ENCODE data around the gene BARX2. TPM values are rescaled to one million over a fixed set of nuclear protein-coding genes. Genes with fewer than 3 reads are reported as not detected.
"Not testable (repeated sequence)": the region's sequence is repeated elsewhere in the genome, so short reads cannot be mapped to it uniquely, and the experiment has no call there.

The BARX2 gene
- total RNA-seq, result under 1 TPM in 1 of 2 experiments, not detected in 1; 0.23 TPM

DNA sequence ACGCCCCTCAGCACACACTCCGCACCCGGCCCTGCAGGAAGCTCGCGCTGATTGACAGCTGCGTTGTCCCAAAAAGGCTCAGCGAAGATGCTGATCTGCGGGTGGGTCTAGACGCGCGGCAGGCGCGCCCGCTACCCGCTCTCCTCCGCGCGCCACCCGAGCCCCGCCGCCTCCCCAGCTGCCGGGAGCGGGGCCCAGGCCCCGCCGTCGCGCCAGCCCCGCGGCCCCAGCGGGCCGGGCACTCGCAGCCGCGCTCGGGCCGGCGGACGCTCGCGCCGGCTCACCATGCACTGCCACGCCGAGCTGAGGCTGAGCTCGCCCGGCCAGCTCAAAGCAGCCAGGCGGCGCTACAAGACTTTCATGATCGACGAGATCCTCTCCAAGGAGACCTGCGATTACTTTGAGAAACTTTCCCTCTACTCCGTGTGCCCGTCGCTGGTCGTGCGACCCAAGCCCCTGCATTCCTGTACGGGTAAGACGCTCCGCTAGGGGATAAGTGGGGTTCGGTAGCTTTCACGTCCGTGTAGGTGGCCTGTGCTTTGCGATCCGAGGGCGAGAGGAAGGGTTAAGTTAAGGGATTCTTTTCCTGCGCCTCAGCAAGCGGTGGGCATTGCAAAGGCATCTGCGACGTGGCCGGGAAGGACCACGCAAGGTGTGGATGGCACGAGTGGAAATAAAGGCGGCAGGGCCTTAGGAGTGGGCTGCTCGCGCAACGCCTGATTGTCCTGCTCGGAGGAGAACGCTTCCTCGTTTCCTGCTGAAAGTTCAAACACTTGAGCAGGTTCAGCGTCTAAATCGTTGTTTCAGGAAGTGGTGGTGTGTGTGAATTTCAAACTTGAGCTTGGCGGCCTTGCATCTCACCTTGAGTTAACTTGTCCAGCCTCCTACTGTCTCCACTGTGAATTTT, at the start of gene BARX2:
Gene BARX2, plus strand, starts transcription at position 98 of the 907 bp plus-strand sequence. Its CDS starts 188 bp downstream, at position 286.
- Mint-ChIP-seq H3K27me3 (peaks cover 80% of the 10 kb centered on the region), H3K9me3 (ENCODE audit: low read depth) (no peaks in the 10 kb centered on the region), H3K4me3 (peak within 1 kb of the TSS; percentile 18), H3K27ac (peak within 1 kb of the TSS; percentile 56), H3K4me1 (peaks cover 12% of the 10 kb centered on the region), H3K36me3 (no peaks in the 10 kb centered on the region)
- no peak for DNase-seq
- peak; percentile 49 for ATAC-seq
- CTCF ChIA-PET, result interaction anchor here (0.9 to 2.7 kb wide), 5 partner anchors 11 to 376 kb away, joined by 3 to 7 read pairs (median 4); no protein-coding TSS in a partner anchor

DNA sequence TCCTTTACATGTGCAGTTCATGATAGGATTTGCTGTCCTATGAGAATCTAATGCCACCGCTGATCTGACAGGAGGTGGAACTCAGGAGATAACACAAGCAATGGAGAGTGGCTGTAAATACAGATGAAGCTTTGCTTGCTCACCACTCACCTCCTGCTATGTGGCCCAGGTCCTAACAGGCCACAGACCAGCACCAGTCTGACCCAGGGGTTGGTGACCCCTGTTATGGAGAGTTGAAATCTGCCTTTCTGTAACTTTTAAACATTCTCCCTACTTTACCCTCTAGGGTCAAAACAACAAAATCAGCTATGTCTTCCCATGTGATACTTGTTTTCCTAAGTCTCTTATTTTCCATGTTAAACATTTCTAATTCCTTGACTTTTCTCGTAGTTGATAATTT, 48.7 kb upstream of the BARX2 start:
- Mint-ChIP-seq H3K4me3 (no peak overlapping the region), H3K4me1 (peaks cover 3% of the 10 kb centered on the region), H3K27me3 (peaks cover 2% of the 10 kb centered on the region), H3K36me3 (no peaks in the 10 kb centered on the region), H3K27ac (no peak overlapping the region), H3K9me3 (ENCODE audit: low read depth) (no peaks in the 10 kb centered on the region)
- DNase-seq (no peak), ATAC-seq (no peak)
- CTCF ChIA-PET, result no interaction called here

DNA sequence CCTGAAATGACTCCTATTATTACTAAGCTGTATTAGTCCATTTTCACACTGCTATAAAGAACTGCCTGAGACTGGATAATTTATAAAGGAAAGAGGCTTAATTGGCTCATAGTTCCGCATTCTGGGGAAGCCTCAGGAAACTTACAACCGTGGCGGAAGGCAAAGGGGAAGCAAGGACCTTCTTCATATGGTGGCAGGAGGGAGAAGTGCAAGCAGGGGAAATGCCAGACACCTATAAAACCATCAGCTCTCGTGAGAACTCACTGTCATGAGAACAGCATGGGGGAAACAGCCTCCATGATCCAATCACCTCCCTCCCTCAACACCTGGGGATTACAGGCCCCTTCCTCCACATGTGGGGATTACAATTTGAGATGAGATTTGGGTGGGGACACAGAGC, 47.9 kb upstream of the BARX2 start:
- not testable (repeated sequence) for H3K27me3 Mint-ChIP-seq; H3K4me1 Mint-ChIP-seq; H3K27ac Mint-ChIP-seq; H3K36me3 Mint-ChIP-seq; DNase-seq; H3K4me3 Mint-ChIP-seq; ATAC-seq; H3K9me3 Mint-ChIP-seq (ENCODE audit: low read depth)
- CTCF ChIA-PET, result interaction anchor here (2.4 kb wide), 1 partner anchor 443 kb away, joined by 9 read pairs; no protein-coding TSS in a partner anchor

- Mint-ChIP-seq H3K27ac (no peak overlapping the region), H3K36me3 (no peaks in the 10 kb centered on the region), H3K9me3 (ENCODE audit: low read depth) (no peaks in the 10 kb centered on the region), H3K4me1 (peaks cover 4% of the 10 kb centered on the region), H3K27me3 (no peaks in the 10 kb centered on the region), H3K4me3 (no peak overlapping the region)
- CTCF ChIA-PET, result interaction anchor here (1.8 to 2.4 kb wide), 2 partner anchors 210 to 444 kb away, joined by 5 to 9 read pairs; no protein-coding TSS in a partner anchor
- ATAC-seq (no peak), DNase-seq (no peak)
Observed at GRCh38 chr11:129328756-129329155, 46.9 kb upstream of the BARX2 start.

DNA sequence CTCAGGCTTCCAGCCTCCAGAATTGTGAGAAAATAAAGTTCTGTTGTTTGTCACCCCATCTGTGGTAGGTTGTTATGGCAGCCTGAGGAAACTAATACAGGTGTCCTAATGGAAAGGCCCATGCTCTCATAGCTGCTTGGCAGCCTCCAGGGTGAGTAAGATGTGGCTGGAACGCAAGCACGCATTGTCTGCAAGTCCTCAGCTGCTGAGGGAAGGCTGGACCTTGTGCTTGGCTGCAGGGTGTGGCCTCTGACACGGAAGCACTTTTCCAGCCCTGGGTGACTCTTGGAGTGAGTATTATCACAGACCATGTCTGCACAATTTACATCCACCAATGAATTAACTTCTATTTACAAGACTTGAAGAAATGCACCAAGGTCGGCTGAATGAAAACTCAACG, 44.4 kb upstream of the BARX2 start:
- no peaks in the 10 kb centered on the region for H3K9me3 Mint-ChIP-seq (ENCODE audit: low read depth)
- peaks cover 4% of the 10 kb centered on the region for H3K4me1 Mint-ChIP-seq
- DNase-seq, result no peak

GRCh38 chr11:129331871-129332274, 43.8 kb upstream of the BARX2 start:
- Mint-ChIP-seq H3K4me3 (no peak overlapping the region), H3K4me1 (peaks cover 4% of the 10 kb centered on the region), H3K27ac (no peak overlapping the region), H3K36me3 (no peaks in the 10 kb centered on the region), H3K27me3 (no peaks in the 10 kb centered on the region), H3K9me3 (ENCODE audit: low read depth) (no peaks in the 10 kb centered on the region)
- ATAC-seq (no peak), DNase-seq (peak; percentile 70)
- CTCF ChIA-PET, result interaction anchor here (0.6 to 2.6 kb wide), 12 partner anchors 12 to 447 kb away, joined by 3 to 20 read pairs (median 3); no protein-coding TSS in a partner anchor

More for the DNA sequence above, 44.4 kb upstream of the BARX2 start:
- no peaks in the 10 kb centered on the region for H3K27me3 Mint-ChIP-seq
- CTCF ChIA-PET, result interaction anchor here (1.1 to 2.6 kb wide), 10 partner anchors 11 to 447 kb away, joined by 3 to 20 read pairs (median 4); no protein-coding TSS in a partner anchor
- H3K36me3 Mint-ChIP-seq, result no peaks in the 10 kb centered on the region
- no peak overlapping the region for H3K27ac Mint-ChIP-seq
- ATAC-seq, result no peak
- no peak overlapping the region for H3K4me3 Mint-ChIP-seq

GRCh38 chr11:129333873-129334272, 41.8 kb upstream of the BARX2 start:
- CTCF ChIA-PET, result interaction anchor here (1.5 to 2.6 kb wide), 2 partner anchors 213 to 449 kb away, joined by 3 to 20 read pairs; no protein-coding TSS in a partner anchor
- ATAC-seq (no peak), DNase-seq (no peak)
- Mint-ChIP-seq H3K4me1 (peaks cover 4% of the 10 kb centered on the region), H3K27ac (no peak overlapping the region), H3K36me3 (no peaks in the 10 kb centered on the region), H3K27me3 (no peaks in the 10 kb centered on the region), H3K9me3 (ENCODE audit: low read depth) (no peaks in the 10 kb centered on the region), H3K4me3 (no peak overlapping the region)

DNA sequence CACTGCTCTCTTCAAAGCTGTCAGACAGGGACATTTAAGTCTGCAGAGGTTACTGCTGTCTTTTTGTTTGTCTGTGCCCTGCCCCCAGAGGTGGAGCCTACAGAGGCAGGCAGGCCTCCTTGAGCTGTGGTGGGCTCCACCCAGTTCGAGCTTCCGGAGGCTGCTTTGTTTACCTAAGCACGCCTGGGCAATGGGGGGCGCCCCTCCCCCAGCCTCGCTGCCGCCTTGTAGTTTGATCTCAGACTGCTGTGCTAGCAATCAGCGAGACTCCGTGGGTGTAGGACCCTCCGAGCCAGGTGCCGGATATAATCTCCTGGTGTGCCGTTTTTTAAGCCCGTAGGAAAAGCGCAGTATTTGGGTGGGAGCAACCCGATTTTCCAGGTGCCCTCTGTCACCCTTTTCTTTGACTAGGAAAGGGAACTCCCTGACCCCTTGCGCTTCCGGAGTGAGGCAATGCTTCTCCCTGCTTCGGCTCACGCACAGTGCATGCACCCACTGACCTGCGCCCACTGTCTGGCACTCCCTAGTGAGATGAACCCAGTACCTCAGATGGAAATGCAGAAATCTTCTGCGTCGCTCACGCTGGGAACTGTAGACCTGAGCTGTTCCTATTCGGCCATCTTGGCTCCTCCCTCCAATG, 31.2 kb upstream of the BARX2 start:
- H3K27ac Mint-ChIP-seq; H3K36me3 Mint-ChIP-seq; DNase-seq; H3K9me3 Mint-ChIP-seq (ENCODE audit: low read depth); H3K27me3 Mint-ChIP-seq; H3K4me1 Mint-ChIP-seq; CTCF ChIA-PET; ATAC-seq: not testable (repeated sequence)
- H3K4me3 Mint-ChIP-seq, result peak overlapping the region; percentile 9

DNA sequence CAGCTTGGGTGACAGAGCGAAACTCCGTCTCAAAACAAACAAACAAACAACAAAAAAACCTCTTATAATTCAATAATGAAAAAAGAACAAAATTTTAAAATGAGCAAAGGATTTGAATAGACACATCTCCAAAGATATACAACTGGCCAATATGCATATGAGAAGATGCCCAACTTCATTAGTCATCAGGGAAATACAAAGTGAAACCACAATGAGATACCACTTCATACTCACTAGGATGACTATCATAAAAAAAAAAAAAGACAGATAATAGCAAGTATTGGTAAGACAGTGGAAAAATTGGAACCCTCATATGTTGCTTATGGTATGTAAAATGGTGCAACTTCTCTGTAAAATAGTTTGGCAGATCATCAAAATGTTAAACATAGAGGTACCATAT, 28.7 kb upstream of the BARX2 start:
- no peak for DNase-seq

DNA sequence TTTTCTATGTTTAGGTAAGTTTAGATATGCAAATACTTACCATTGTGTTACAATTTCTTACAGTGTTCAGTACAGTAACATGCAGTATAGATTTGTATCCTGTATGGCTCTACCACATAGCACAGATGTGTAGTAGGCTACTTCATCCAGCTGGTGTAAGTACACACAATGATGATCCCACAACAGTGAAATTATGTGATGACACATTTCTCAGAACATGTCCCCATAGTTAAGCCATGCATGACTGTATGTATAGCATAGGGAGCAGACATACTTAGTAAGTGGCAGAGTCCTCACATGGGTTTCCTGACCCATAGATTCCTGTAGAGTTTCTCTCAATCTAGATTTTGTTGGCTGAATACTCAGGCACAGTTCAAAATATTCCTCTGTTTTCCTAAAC, 26.8 kb upstream of the BARX2 start:
- no peak for DNase-seq
- H3K4me1 Mint-ChIP-seq, result no peaks in the 10 kb centered on the region

More for the DNA sequence above, 28.7 kb upstream of the BARX2 start:
- no peak overlapping the region for H3K4me3 Mint-ChIP-seq
- H3K27ac Mint-ChIP-seq, result no peak overlapping the region
- H3K4me1 Mint-ChIP-seq, result no peaks in the 10 kb centered on the region
- no peaks in the 10 kb centered on the region for H3K36me3 Mint-ChIP-seq
- CTCF ChIA-PET, result no interaction called here
- H3K9me3 Mint-ChIP-seq (ENCODE audit: low read depth), result no peaks in the 10 kb centered on the region
- no peak for ATAC-seq
- H3K27me3 Mint-ChIP-seq, result peaks cover 2% of the 10 kb centered on the region

DNA sequence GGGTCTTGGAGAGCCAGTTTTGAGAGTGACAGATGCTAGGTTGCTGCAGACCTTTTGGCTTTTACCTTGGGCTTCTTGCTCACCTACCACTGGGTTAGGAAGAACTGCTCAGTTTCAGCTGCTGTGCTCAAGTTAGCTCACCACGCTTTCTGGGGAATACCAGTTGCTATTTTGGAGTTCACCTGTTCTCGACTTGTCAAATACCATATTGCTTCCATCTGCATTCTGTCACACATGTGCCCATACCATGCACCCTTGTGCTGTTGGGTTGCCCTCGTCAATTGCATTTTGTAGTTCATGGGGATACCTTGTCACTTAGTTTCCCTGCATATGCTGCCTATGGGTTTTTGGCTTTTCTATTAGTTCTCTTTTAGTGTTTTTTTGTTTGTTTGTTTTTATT, 23.0 kb upstream of the BARX2 start:
- Mint-ChIP-seq H3K27ac (no peak overlapping the region), H3K9me3 (ENCODE audit: low read depth) (no peaks in the 10 kb centered on the region), H3K4me3 (no peak overlapping the region), H3K4me1 (no peaks in the 10 kb centered on the region), H3K27me3 (peaks cover 2% of the 10 kb centered on the region), H3K36me3 (no peaks in the 10 kb centered on the region)
- DNase-seq (no peak), ATAC-seq (no peak)
- CTCF ChIA-PET, result no interaction called here

More for the DNA sequence above, 26.8 kb upstream of the BARX2 start:
- no peak for ATAC-seq
- Mint-ChIP-seq H3K27me3 (peaks cover 2% of the 10 kb centered on the region), H3K9me3 (ENCODE audit: low read depth) (no peaks in the 10 kb centered on the region), H3K36me3 (no peaks in the 10 kb centered on the region), H3K27ac (no peak overlapping the region), H3K4me3 (no peak overlapping the region)
- CTCF ChIA-PET, result no interaction called here

- CTCF ChIA-PET, result interaction anchor here (1.4 kb wide), 1 partner anchor 470 kb away, joined by 4 read pairs; no protein-coding TSS in a partner anchor
- no peaks in the 10 kb centered on the region for H3K36me3 Mint-ChIP-seq
- no peak overlapping the region for H3K27ac Mint-ChIP-seq
- no peaks in the 10 kb centered on the region for H3K9me3 Mint-ChIP-seq (ENCODE audit: low read depth)
- ATAC-seq (no peak), DNase-seq (no peak)
- H3K27me3 Mint-ChIP-seq, result peaks cover 5% of the 10 kb centered on the region
- no peak overlapping the region for H3K4me3 Mint-ChIP-seq
- H3K4me1 Mint-ChIP-seq, result no peaks in the 10 kb centered on the region
Observed at GRCh38 chr11:129354691-129355090, 21.0 kb upstream of the BARX2 start.

DNA sequence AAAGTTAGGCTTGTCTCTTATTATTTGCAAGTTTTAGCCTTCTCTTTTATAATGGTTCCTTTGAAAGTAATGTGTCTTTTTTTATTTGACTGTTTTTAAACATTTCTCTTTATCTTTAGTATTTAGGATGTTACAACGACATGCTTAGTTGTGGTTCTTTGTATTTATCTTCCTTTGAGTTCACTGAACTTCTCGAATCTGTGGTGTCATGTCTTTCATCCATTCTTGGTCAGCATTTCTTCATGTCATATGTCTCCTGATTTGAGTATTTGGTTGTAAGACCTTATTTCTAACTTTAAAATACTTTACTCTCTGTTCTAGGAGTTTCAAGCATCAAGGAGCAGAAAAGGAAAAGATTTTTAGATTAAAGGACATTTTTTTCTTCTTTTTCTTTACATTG, 15.9 kb upstream of the BARX2 start:
- CTCF ChIA-PET, result no interaction called here
- H3K27ac Mint-ChIP-seq, result no peak overlapping the region
- H3K36me3 Mint-ChIP-seq, result no peaks in the 10 kb centered on the region
- H3K4me1 Mint-ChIP-seq, result no peaks in the 10 kb centered on the region
- H3K27me3 Mint-ChIP-seq, result peaks cover 12% of the 10 kb centered on the region
- no peak overlapping the region for H3K4me3 Mint-ChIP-seq
- no peak for DNase-seq
- ATAC-seq, result no peak
- H3K9me3 Mint-ChIP-seq (ENCODE audit: low read depth), result no peaks in the 10 kb centered on the region
